HG03342 (cell line): ENCODE results near the gene SERTAD3.
"Not testable (repeated sequence)": the region's sequence is repeated elsewhere in the genome, so short reads cannot be mapped to it uniquely, and the experiment has no call there.

Experiments
- ATAC-seq: cut with Tn5 transposase; IDR thresholded peaks from one replicate; pipeline ENCODE4 v1.9.1; 2021; ENCODE audit warnings: mild to moderate bottlenecking, moderate library complexity; ENCODE audit not compliant: unreplicated experiment

Gene SERTAD3

GRCh38 chr19:40458597-40458974, 14.5 kb upstream of the SERTAD3 start:
- ATAC-seq: no peak

- ATAC-seq: no peak
Measured at GRCh38 chr19:40457953-40458596, 13.9 kb upstream of the SERTAD3 start.

GRCh38 chr19:40457048-40457447, 12.9 kb upstream of the SERTAD3 start:
- no peak for ATAC-seq

- not testable (repeated sequence) for ATAC-seq
Measured at GRCh38 chr19:40453943-40454342, 9.8 kb upstream of the SERTAD3 start.

- ATAC-seq: no peak
Measured at GRCh38 chr19:40453151-40453735, 9.1 kb upstream of the SERTAD3 start.

- ATAC-seq: no peak
Measured at GRCh38 chr19:40452016-40452415, 7.9 kb upstream of the SERTAD3 start.

- ATAC-seq: no peak
Measured at GRCh38 chr19:40450664-40451063, 6.5 kb upstream of the SERTAD3 start.

- no peak for ATAC-seq
Measured at GRCh38 chr19:40449506-40449905, 5.4 kb upstream of the SERTAD3 start.

- ATAC-seq: no peak
Measured at GRCh38 chr19:40446263-40446784, 2.2 kb upstream of the SERTAD3 start.

- ATAC-seq: no peak
Measured at GRCh38 chr19:40445780-40446262, 1.7 kb upstream of the SERTAD3 start.

GRCh38 chr19:40444825-40445312, 734 bp upstream of the SERTAD3 start:
- no peak for ATAC-seq

GRCh38 chr19:40443131-40443999, 770 bp downstream of the SERTAD3 start:
- ATAC-seq: peak; percentile 60

- no peak for ATAC-seq
Measured at GRCh38 chr19:40442328-40443130, 1.6 kb downstream of the SERTAD3 start.

- ATAC-seq: no peak
Measured at GRCh38 chr19:40441719-40442253, 2.3 kb downstream of the SERTAD3 start.

GRCh38 chr19:40438284-40438683, 5.9 kb downstream of the SERTAD3 start:
- no peak for ATAC-seq

- peak; percentile 57 for ATAC-seq
Measured at GRCh38 chr19:40433391-40434216, 10.5 kb downstream of the SERTAD3 start.

- ATAC-seq: not testable (repeated sequence)
Measured at GRCh38 chr19:40432760-40433159, 11.4 kb downstream of the SERTAD3 start.

- ATAC-seq: no peak
Measured at GRCh38 chr19:40431698-40432097, 12.4 kb downstream of the SERTAD3 start.

GRCh38 chr19:40430242-40430641, 13.9 kb downstream of the SERTAD3 start:
- not testable (repeated sequence) for ATAC-seq
